Measurements from ENCODE around the gene DCDC2C. TPM values are rescaled to one million over a fixed set of nuclear protein-coding genes. Genes with fewer than 3 reads are reported as not detected.

The DCDC2C gene
- polyA plus RNA-seq, 1 donor from 2014 or later: not detected

GRCh38 chr2:3665886-3666612 lies 37.3 kb upstream of the DCDC2C start:
- Histone ChIP-seq H3K9me3 (ENCODE audit: low read length) (no peaks in the 10 kb centered on the region), H3K79me2 (replicated peaks; ENCODE audit: insufficient read depth, low read length) (no peaks in the 10 kb centered on the region), H3K4me3 (ENCODE audit: low read length) (no peak overlapping the region), H3K9me2 (ENCODE audit: insufficient read depth, low read length) (no peaks in the 10 kb centered on the region), H3K27me3 (ENCODE audit: insufficient read depth, low read depth, low read length) (no peaks in the 10 kb centered on the region), H3K36me3 (ENCODE audit: insufficient read depth, low read length) (no peaks in the 10 kb centered on the region), H3F3A (ENCODE audit: insufficient read depth, low read length, poor library complexity, severe bottlenecking) (no peaks in the 10 kb centered on the region), H3K9ac (ENCODE audit: low read length) (no peak overlapping the region), H3K27ac (ENCODE audit: low read length) (no peak overlapping the region), H4K20me1 (ENCODE audit: insufficient read depth) (no peaks in the 10 kb centered on the region), H3K4me2 (ENCODE audit: low read length) (no peak overlapping the region), H2AFZ (ENCODE audit: low read depth, low read length) (no peak overlapping the region)
- no peak for TF ChIP-seq REST (IDR thresholded peaks at IDR 0.05; ENCODE audit: borderline replicate concordance)
- TF ChIP-seq POLR2AphosphoS5 (IDR thresholded peaks at IDR 0.05): no peak
- TF ChIP-seq TAF1 (IDR thresholded peaks at IDR 0.05; ENCODE audit: low read depth): no peak
- no peak for TF ChIP-seq RAD21 (conservative IDR thresholded peaks at IDR 0.05)
- TF ChIP-seq EP300 (conservative IDR thresholded peaks at IDR 0.05; ENCODE audit: poor library complexity, severe bottlenecking): no peak
- no peak for TF ChIP-seq CTCF (IDR thresholded peaks at IDR 0.05; ENCODE audit: poor library complexity, severe bottlenecking)
- TF ChIP-seq SMC3 (conservative IDR thresholded peaks at IDR 0.05; ENCODE audit: poor library complexity): no peak
- no peak for TF ChIP-seq MXI1 (conservative IDR thresholded peaks at IDR 0.05; ENCODE audit: poor library complexity, severe bottlenecking)
- no peak for TF ChIP-seq EZH2 (IDR thresholded peaks at IDR 0.05; ENCODE audit: borderline replicate concordance, insufficient read depth, low read length, poor library complexity, severe bottlenecking)

GRCh38 chr2:3666613-3666975 lies 36.8 kb upstream of the DCDC2C start:
- Histone ChIP-seq H3K9ac (ENCODE audit: low read length) (no peak overlapping the region), H3K9me3 (ENCODE audit: low read length) (no peaks in the 10 kb centered on the region), H3K4me2 (ENCODE audit: low read length) (no peak overlapping the region), H3K9me2 (ENCODE audit: insufficient read depth, low read length) (no peaks in the 10 kb centered on the region), H4K20me1 (ENCODE audit: insufficient read depth) (no peaks in the 10 kb centered on the region), H3K27ac (ENCODE audit: low read length) (no peak overlapping the region), H3K4me3 (ENCODE audit: low read length) (no peak overlapping the region), H3F3A (ENCODE audit: insufficient read depth, low read length, poor library complexity, severe bottlenecking) (no peaks in the 10 kb centered on the region), H3K36me3 (ENCODE audit: insufficient read depth, low read length) (no peaks in the 10 kb centered on the region), H3K27me3 (ENCODE audit: insufficient read depth, low read depth, low read length) (no peaks in the 10 kb centered on the region), H3K79me2 (replicated peaks; ENCODE audit: insufficient read depth, low read length) (no peaks in the 10 kb centered on the region), H2AFZ (ENCODE audit: low read depth, low read length) (no peak overlapping the region)
- no peak for TF ChIP-seq SMC3 (conservative IDR thresholded peaks at IDR 0.05; ENCODE audit: poor library complexity)
